BLaER1 treated with 17β-estradiol and CSF1 and Interleukin-3, amounts not matched to agents 10 nM and 100 nM (cell line): ENCODE measurements around the gene GSX2.

Source experiments
- H3K27ac ChIP-seq, 11 experiments: shearing (Covaris generic); formaldehyde crosslinking; 2 replicates each; pipeline ENCODE4 v1.8.1; 2022
- H3K27me3 ChIP-seq, 11 experiments: shearing (Covaris generic); formaldehyde crosslinking; 2 replicates each; pipeline ENCODE4 v1.8.1; 2022
- H3K36me3 ChIP-seq, 11 experiments: shearing (Covaris generic); formaldehyde crosslinking; 2 replicates each; pipeline ENCODE4 v1.8.1; 2022
- H3K4me1 ChIP-seq, 10 experiments: shearing (Covaris generic); formaldehyde crosslinking; 2 replicates each; pipeline ENCODE4 v1.8.1; 2022
- H3K4me2 ChIP-seq, 11 experiments: shearing (Covaris generic); formaldehyde crosslinking; 2 replicates each; pipeline ENCODE4 v1.8.1; 2022
- H3K4me3 ChIP-seq, 10 experiments: shearing (Covaris generic); formaldehyde crosslinking; 2 replicates each; pipeline ENCODE4 v1.8.1; 2022
- H3K9ac ChIP-seq, 11 experiments: shearing (Covaris generic); formaldehyde crosslinking; 2 replicates each; pipeline ENCODE4 v1.8.1; 2022
- H3K9me3 ChIP-seq, 11 experiments: shearing (Covaris generic); formaldehyde crosslinking; replicated peaks in 1 of 11; 2 replicates each; pipeline ENCODE4 v1.8.1; 2022
- H4K20me1 ChIP-seq, 11 experiments: shearing (Covaris generic); formaldehyde crosslinking; 2 replicates each; pipeline ENCODE4 v1.8.1; 2022
- Cebpa-rat ChIP-seq, 11 experiments: shearing (Covaris generic); IDR thresholded peaks; 2 replicates each; pipeline ENCODE4 v1.8.1; 2022

The GSX2 gene

GRCh38 chr4:54090804-54091623 is 8.9 kb upstream of the GSX2 start:
- Histone ChIP-seq H3K9me3 (peaks cover 5 to 32% (median 15%) of the 10 kb centered on the region in 11 experiments; a peak in 19 of 22 replicates), H3K36me3 (no peaks in the 10 kb centered on the region), H3K4me2 (no peak overlapping the region), H4K20me1 (peaks cover 0 to 8% (median 0%) of the 10 kb centered on the region in 11 experiments; a peak in 5 of 22 replicates), H3K27me3 (peaks cover 53 to 68% (median 56%) of the 10 kb centered on the region in 11 experiments), H3K4me1 (no peaks in the 10 kb centered on the region), H3K4me3 (no peak overlapping the region), H3K9ac (no peak overlapping the region), H3K27ac (no peak overlapping the region)
- TF ChIP-seq Cebpa-rat (IDR thresholded peaks at IDR 0.05): no peak

DNA sequence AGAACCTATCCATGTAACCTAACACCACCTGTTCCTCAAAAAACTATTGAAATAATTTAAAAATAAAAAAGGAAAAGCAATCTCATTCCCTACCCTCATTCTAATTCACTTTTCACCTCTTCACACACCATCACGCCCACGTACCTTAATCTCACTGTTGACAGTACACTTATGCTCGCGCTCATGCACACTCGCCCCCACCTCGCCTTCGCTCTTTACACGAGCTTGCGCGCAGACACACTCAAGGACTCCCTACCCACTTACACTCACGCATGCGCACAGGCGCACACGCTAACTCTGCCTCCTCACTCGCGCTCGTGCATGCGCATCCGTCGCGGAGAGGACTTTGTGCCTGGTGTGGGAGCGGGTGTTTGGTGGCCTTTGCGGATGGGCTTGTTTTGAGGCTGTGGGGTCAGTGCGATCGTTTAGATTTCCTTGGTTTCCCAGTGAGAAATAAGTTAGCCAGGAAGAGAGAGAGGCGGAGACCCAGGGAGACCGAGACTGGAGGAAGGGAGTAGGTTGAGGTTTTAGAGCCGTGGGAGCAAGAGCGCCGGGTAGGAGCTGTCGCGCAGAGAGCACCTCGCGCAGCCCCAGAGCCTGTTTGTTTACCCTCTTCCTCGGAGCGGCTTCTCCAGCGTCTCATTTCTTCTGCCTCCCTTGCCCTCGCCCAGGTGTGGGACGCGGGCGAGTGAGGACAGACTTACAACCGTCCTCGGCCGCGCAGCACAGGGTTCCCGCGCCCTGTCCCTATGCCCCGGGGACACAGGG is 8.1 kb upstream of the GSX2 start:
- TF ChIP-seq Cebpa-rat (IDR thresholded peaks at IDR 0.05): no peak
- H3K4me2 ChIP-seq: no peak overlapping the region; a peak in 1 of 22 replicates
- no peak overlapping the region for H3K9ac ChIP-seq
- H3K36me3 ChIP-seq: no peaks in the 10 kb centered on the region
- no peak overlapping the region for H3K27ac ChIP-seq
- H3K4me3 ChIP-seq: no peak overlapping the region
- H3K4me1 ChIP-seq: no peaks in the 10 kb centered on the region
- peaks cover 5 to 32% (median 15%) of the 10 kb centered on the region in 11 experiments; a peak in 19 of 22 replicates for H3K9me3 ChIP-seq
- peaks cover 61 to 72% (median 64%) of the 10 kb centered on the region in 11 experiments for H3K27me3 ChIP-seq
- peaks cover 0 to 8% (median 0%) of the 10 kb centered on the region in 11 experiments; a peak in 5 of 22 replicates for H4K20me1 ChIP-seq

GRCh38 chr4:54092405-54093323 is 7.3 kb upstream of the GSX2 start:
- no peaks in the 10 kb centered on the region for H3K36me3 ChIP-seq
- peaks cover 0 to 9% (median 0%) of the 10 kb centered on the region in 11 experiments; a peak in 6 of 22 replicates for H4K20me1 ChIP-seq
- peaks cover 70 to 75% (median 72%) of the 10 kb centered on the region in 11 experiments for H3K27me3 ChIP-seq
- H3K27ac ChIP-seq: no peak overlapping the region
- H3K4me1 ChIP-seq: no peaks in the 10 kb centered on the region
- H3K9me3 ChIP-seq: peaks cover 5 to 32% (median 15%) of the 10 kb centered on the region in 11 experiments; a peak in 19 of 22 replicates
- no peak overlapping the region for H3K9ac ChIP-seq
- H3K4me3 ChIP-seq: no peak overlapping the region
- TF ChIP-seq Cebpa-rat (IDR thresholded peaks at IDR 0.05): no peak
- no peak overlapping the region; a peak in 1 of 22 replicates for H3K4me2 ChIP-seq

GRCh38 chr4:54093324-54094240 is 6.4 kb upstream of the GSX2 start:
- no peak for TF ChIP-seq Cebpa-rat (IDR thresholded peaks at IDR 0.05)
- Histone ChIP-seq H3K9ac (no peak overlapping the region), H3K4me1 (0 out of 20 replicates have a peak, but pooled peaks cover 0 to under 1% (median 0%) of the 10 kb centered on the region in 10 experiments)

GRCh38 chr4:54094451-54094850 is 5.5 kb upstream of the GSX2 start:
- no peaks in the 10 kb centered on the region for H3K36me3 ChIP-seq
- peaks cover 88 to 93% (median 90%) of the 10 kb centered on the region in 11 experiments for H3K27me3 ChIP-seq
- H4K20me1 ChIP-seq: peaks cover 0 to 26% (median 3%) of the 10 kb centered on the region in 11 experiments; a peak in 8 of 22 replicates
- H3K9ac ChIP-seq: no peak overlapping the region
- H3K4me3 ChIP-seq: no peak overlapping the region
- H3K4me2 ChIP-seq: no peak overlapping the region
- H3K4me1 ChIP-seq: peaks cover 5 to 9% (median 7%) of the 10 kb centered on the region in 10 experiments
- H3K27ac ChIP-seq: no peak overlapping the region
- TF ChIP-seq Cebpa-rat (IDR thresholded peaks at IDR 0.05): no peak
- H3K9me3 ChIP-seq: peaks cover 5 to 32% (median 15%) of the 10 kb centered on the region in 11 experiments; a peak in 19 of 22 replicates

More at GRCh38 chr4:54093324-54094240, 6.4 kb upstream of the GSX2 start:
- peaks cover 79 to 84% (median 81%) of the 10 kb centered on the region in 11 experiments for H3K27me3 ChIP-seq
- H3K4me2 ChIP-seq: no peak overlapping the region
- H3K36me3 ChIP-seq: no peaks in the 10 kb centered on the region
- no peak overlapping the region for H3K4me3 ChIP-seq
- peaks cover 0 to 18% (median 0%) of the 10 kb centered on the region in 11 experiments; a peak in 7 of 22 replicates for H4K20me1 ChIP-seq
- H3K27ac ChIP-seq: no peak overlapping the region
- H3K9me3 ChIP-seq: peaks cover 5 to 32% (median 15%) of the 10 kb centered on the region in 11 experiments; a peak in 19 of 22 replicates

DNA sequence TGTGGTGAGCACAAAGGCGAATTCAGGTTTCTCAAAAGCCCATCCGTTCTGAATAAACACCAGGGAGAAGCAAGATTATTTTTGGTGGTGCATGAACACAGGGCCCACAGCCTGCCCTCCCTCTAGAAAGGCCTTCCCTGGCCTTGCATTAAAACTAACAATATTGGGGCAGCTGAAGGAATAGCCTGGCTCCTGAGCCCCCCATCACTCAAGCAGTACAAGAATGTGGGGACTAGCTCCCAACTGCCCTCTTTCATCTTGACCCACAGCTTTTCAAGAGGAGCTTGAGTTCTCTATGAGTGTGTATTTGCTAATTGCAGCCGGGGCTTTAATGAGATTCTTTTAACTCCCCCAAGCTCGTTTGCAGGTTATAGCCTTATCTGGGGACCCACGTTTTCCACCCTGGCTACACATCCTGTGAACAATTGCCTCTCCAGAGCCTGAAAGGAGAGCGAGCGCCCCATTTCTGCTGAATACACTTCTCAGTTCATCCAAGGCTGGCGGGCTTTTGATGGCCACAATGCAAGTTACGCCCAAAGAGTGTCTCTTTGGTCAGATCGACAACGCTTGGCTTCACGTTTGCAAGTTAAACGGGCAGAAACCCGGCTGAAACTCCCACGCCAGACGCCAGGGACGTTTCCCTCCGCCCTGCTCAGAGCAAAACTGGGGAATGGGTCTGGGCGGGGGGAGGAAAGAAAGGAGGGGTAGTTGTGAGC is 4.7 kb upstream of the GSX2 start:
- Histone ChIP-seq H3K27ac (no peak overlapping the region), H3K9ac (no peak overlapping the region), H3K9me3 (peaks cover 5 to 32% (median 15%) of the 10 kb centered on the region in 11 experiments; a peak in 19 of 22 replicates), H3K27me3 (peaks cover 96 to 100% (median 98%) of the 10 kb centered on the region in 11 experiments), H3K4me2 (no peak overlapping the region), H3K4me3 (no peak overlapping the region), H4K20me1 (peaks cover 0 to 32% (median 9%) of the 10 kb centered on the region in 11 experiments; a peak in 8 of 22 replicates), H3K36me3 (no peaks in the 10 kb centered on the region), H3K4me1 (peaks cover 13 to 16% (median 15%) of the 10 kb centered on the region in 10 experiments)
- no peak for TF ChIP-seq Cebpa-rat (IDR thresholded peaks at IDR 0.05)
